Right cardiac atrium (tissue), 5 donors: ENCODE results near the gene NKX1-2. TPM values are rescaled to one million over a fixed set of nuclear protein-coding genes. Genes with fewer than 3 reads are reported as not detected.

Experiments used
- ATAC-seq, 2 donors: fragments of 200-7000 bp; cut with Tn5 transposase; one replicate each; pipeline versions ENCODE4 v1.8.0 to v1.9.1; 2020; ENCODE audit warnings: moderate library complexity in 2 of 2, mild to moderate bottlenecking in 1 of 2
- DNase-seq, 3 donors: peaks; one replicate each; pipeline ENCODE4 v3.0.0-alpha.2; 2020
- H3K27ac ChIP-seq: one replicate; pipeline ENCODE4 v1.5.1; 2013; ENCODE audit warnings: mild to moderate bottlenecking, low read length, control low read depth, moderate library complexity
- H3K27me3 ChIP-seq: one replicate; pipeline ENCODE4 v1.6.1; 2013; ENCODE audit not compliant: control insufficient read depth, insufficient read depth
- H3K4me1 ChIP-seq: one replicate; pipeline ENCODE4 v1.6.1; 2013; ENCODE audit warnings: low read length; ENCODE audit not compliant: control insufficient read depth, insufficient read depth
- H3K4me3 ChIP-seq: one replicate; pipeline ENCODE4 v1.5.1; 2013; ENCODE audit warnings: low read length, control low read depth
- H3K9me3 ChIP-seq: one replicate; pipeline ENCODE4 v1.6.1; 2013; ENCODE audit warnings: low read length; ENCODE audit not compliant: control insufficient read depth
- WGBS: extraction: QIAGEN DNeasy Blood & Tissue Kit; methylation state at CpG from one replicate; pipeline ENCODE4 v1.1.7; 2013; 5-methylcytosine and 5-hydroxymethylcytosine counted together
- intact Hi-C, 4 donors: fragments of 100-400 bp; cut with DNase I; formaldehyde crosslinking; loops; one replicate each; pipeline versions ENCODE4 v1.11.0 to v1.14.0; 2022 to 2023
- polyA plus RNA-seq: library from polyadenylated mRNA; stranded (reverse); fragments of 200-250 nt; gene quantifications from one replicate; pipeline ENCODE4 v1.2.3, GENCODE V29; 2013
- total RNA-seq, 4 donors: library from RNA; stranded (reverse); fragmentation: NEBNext Ultra II Directional; extraction: Animal tissue kit (Norgen Biotek cat#: 25700); gene quantifications; one replicate each; pipeline ENCODE4 v1.2.1, GENCODE V29; 2021
- donor health status: healthy with polysubstance abuse.
- donor health status: DM: no; HTN: yes; CAD: no.
- donor health status: DM: no; HTN: no; CAD: no.
- donor health status: DM: no; HTN: yes; CAD: no; lungs with severe emphysema.
- donor health status: DM: yes; HTN: yes; CAD: no.

NKX1-2 gene
- total and polyA plus RNA-seq, 5 donors: not detected

DNA sequence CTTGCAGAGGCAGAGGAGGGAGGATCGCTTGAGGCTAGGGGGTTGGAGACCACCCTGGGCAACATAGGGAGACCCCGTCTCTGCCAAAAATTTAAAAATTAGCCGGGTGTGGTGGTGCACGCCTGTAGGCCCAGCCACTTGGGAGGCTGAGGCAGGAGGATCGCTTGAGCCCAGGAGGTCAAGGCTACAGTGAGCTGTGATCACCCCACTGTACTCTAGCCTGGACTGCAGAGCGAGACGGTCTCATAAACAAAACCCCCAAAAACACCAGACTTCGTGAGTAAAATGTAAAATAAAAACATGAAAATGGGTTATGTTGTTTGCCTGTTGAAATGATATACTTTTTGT, 12.5 kb upstream of the NKX1-2 start:
- Histone ChIP-seq H3K27me3 (no peaks in the 10 kb centered on the region), H3K4me1 (no peaks in the 10 kb centered on the region), H3K27ac (no peak overlapping the region), H3K9me3 (no peaks in the 10 kb centered on the region), H3K4me3 (peak overlapping the region; percentile 50)
- ATAC-seq: no peak
- no peak for DNase-seq
- 83% methylated on average over 8 of the region's 8 CpGs for WGBS
- intact Hi-C loops: no loop called here

- Histone ChIP-seq H3K27ac (peak within 1 kb of the TSS; percentile 57), H3K9me3 (no peaks in the 10 kb centered on the region), H3K27me3 (no peaks in the 10 kb centered on the region), H3K4me1 (no peaks in the 10 kb centered on the region), H3K4me3 (peak within 1 kb of the TSS; percentile 50)
- intact Hi-C loops: no loop called here
- peak; percentile 89 to 95 (median 95) for DNase-seq
- WGBS: 1% methylated on average over 81 of the region's 81 CpGs
- peak; percentile 97 for ATAC-seq
These were observed 12.0 kb upstream of the NKX1-2 start, which contains the start of gene LHPP for GRCh38 chr10:124461642-124462347. Gene LHPP (plus strand): TSS chr10:124461823. CDS start chr10:124461863, 40 bp downstream.

DNA sequence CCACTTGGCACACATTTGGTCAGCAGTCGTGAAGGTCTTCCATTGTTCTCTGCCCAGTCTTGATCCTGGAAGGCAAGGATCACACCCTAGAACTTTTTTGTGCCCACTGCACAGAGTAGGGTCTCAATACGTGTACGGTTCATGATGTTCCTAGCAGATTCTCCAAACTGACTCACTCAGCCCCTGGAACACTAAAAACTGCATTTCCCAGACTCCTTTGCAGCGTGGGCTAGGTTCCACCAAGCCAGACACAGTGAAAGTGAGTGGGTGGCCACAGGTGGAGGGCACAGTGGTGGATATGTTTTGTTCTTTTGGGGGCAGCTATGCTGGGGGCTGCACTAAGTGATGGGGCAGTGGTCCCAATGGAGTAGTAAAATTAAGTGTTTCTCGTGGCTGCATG, 10.3 kb upstream of the NKX1-2 start:
- Histone ChIP-seq H3K4me1 (no peaks in the 10 kb centered on the region), H3K4me3 (no peak overlapping the region), H3K27me3 (no peaks in the 10 kb centered on the region), H3K27ac (no peak overlapping the region), H3K9me3 (no peaks in the 10 kb centered on the region)
- intact Hi-C loops: no loop called here
- ATAC-seq (no peak), DNase-seq (no peak)
- WGBS: 85% methylated on average over 5 of the region's 5 CpGs

- DNase-seq (no peak), ATAC-seq (no peak)
- Histone ChIP-seq H3K9me3 (no peaks in the 10 kb centered on the region), H3K27me3 (no peaks in the 10 kb centered on the region), H3K4me3 (no peak overlapping the region), H3K4me1 (no peaks in the 10 kb centered on the region), H3K27ac (no peak overlapping the region)
- 33% methylated on average over 1 of the region's 1 CpG for WGBS
- intact Hi-C loops: no loop called here
These were observed 9.6 kb upstream of the NKX1-2 start for GRCh38 chr10:124459395-124459794.

GRCh38 chr10:124458889-124459288, 9.1 kb upstream of the NKX1-2 start:
- Histone ChIP-seq H3K4me3 (no peak overlapping the region), H3K27ac (no peak overlapping the region), H3K27me3 (no peaks in the 10 kb centered on the region), H3K9me3 (no peaks in the 10 kb centered on the region), H3K4me1 (no peaks in the 10 kb centered on the region)
- 62% methylated on average over 2 of the region's 2 CpGs for WGBS
- intact Hi-C loops: no loop called here
- DNase-seq (no peak), ATAC-seq (no peak)

- no peaks in the 10 kb centered on the region for H3K9me3 ChIP-seq
- no peaks in the 10 kb centered on the region for H3K4me1 ChIP-seq
- intact Hi-C loops: no loop called here
- ATAC-seq (no peak), DNase-seq (no peak)
- H3K4me3 ChIP-seq: no peak overlapping the region
- no peak overlapping the region for H3K27ac ChIP-seq
- H3K27me3 ChIP-seq: no peaks in the 10 kb centered on the region
- 79% methylated on average over 4 of the region's 4 CpGs for WGBS
These were observed 8.6 kb upstream of the NKX1-2 start for GRCh38 chr10:124458473-124458872.

GRCh38 chr10:124455441-124455840, 5.6 kb upstream of the NKX1-2 start:
- DNase-seq (no peak), ATAC-seq (no peak)
- Histone ChIP-seq H3K9me3 (no peaks in the 10 kb centered on the region), H3K4me1 (no peaks in the 10 kb centered on the region), H3K27ac (no peak overlapping the region), H3K4me3 (no peak overlapping the region), H3K27me3 (no peaks in the 10 kb centered on the region)
- intact Hi-C loops: no loop called here
- WGBS: 67% methylated on average over 7 of the region's 7 CpGs

GRCh38 chr10:124453960-124454610, 4.2 kb upstream of the NKX1-2 start:
- H3K27me3 ChIP-seq: no peaks in the 10 kb centered on the region
- 12% methylated on average over 8 of the region's 8 CpGs for WGBS
- H3K4me3 ChIP-seq: no peak overlapping the region
- DNase-seq (no peak), ATAC-seq (no peak)
- intact Hi-C loops: no loop called here
- no peaks in the 10 kb centered on the region for H3K4me1 ChIP-seq
- no peak overlapping the region for H3K27ac ChIP-seq
- H3K9me3 ChIP-seq: no peaks in the 10 kb centered on the region

- no peak for ATAC-seq
- intact Hi-C loops: no loop called here
These were observed 1.4 kb upstream of the NKX1-2 start for GRCh38 chr10:124451276-124451675.

DNA sequence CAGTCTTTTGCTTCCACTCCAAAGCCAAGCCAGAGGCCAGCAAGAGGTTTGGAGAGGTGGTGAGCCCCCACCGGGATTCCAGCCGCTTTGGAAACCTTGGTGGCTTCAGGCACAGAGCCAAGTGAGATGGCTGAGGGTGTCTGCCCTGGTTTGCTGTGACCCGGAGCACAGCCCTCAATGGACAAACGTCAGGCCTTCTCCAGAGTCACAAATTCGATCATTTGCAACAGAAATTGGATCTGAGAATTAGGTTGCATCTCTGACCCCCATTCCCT, 885 bp upstream of the NKX1-2 start:
- ATAC-seq (no peak), DNase-seq (no peak)
- WGBS: 17% methylated on average over 5 of the region's 5 CpGs
- H3K27ac ChIP-seq: no peak overlapping the region
- no peaks in the 10 kb centered on the region for H3K4me1 ChIP-seq
- H3K4me3 ChIP-seq: no peak overlapping the region
- H3K9me3 ChIP-seq: no peaks in the 10 kb centered on the region
- peaks cover 4% of the 10 kb centered on the region for H3K27me3 ChIP-seq
- intact Hi-C loops: no loop called here

More at GRCh38 chr10:124451276-124451675, 1.4 kb upstream of the NKX1-2 start:
- no peaks in the 10 kb centered on the region for H3K9me3 ChIP-seq
- H3K4me1 ChIP-seq: no peaks in the 10 kb centered on the region
- no peak overlapping the region for H3K4me3 ChIP-seq
- no peak overlapping the region for H3K27ac ChIP-seq
- DNase-seq: no peak
- peaks cover 4% of the 10 kb centered on the region for H3K27me3 ChIP-seq
- 18% methylated on average over 6 of the region's 6 CpGs for WGBS

- ATAC-seq (peak; percentile 11 to 20), DNase-seq (no peak)
- H3K27me3 ChIP-seq: peaks cover 4% of the 10 kb centered on the region
- H3K4me1 ChIP-seq: no peaks in the 10 kb centered on the region
- no peaks in the 10 kb centered on the region for H3K9me3 ChIP-seq
- H3K4me3 ChIP-seq: peak overlapping the region; percentile 5
- intact Hi-C loops: no loop called here
- WGBS: 1% methylated on average over 59 of the region's 59 CpGs
- no peak overlapping the region for H3K27ac ChIP-seq
These were observed 444 bp downstream of the NKX1-2 start for GRCh38 chr10:124449170-124450011.
